ENCODE measurements around the gene ELFN1.

- TF ChIP-seq EZH2phosphoT487 (conservative IDR thresholded peaks at IDR 0.05; ENCODE audit: low read length) (no peak), CTCF (IDR thresholded peaks at IDR 0.05; ENCODE audit: insufficient read depth, low read length, poor library complexity, severe bottlenecking) (no peak)
Measured at GRCh38 chr7:1736484-1736817, 66.4 kb downstream of the ELFN1 start.
